ENCODE measurements around the gene TMEM131. TPM values are rescaled to one million over a fixed set of nuclear protein-coding genes. Genes with fewer than 3 reads are reported as not detected.
A peak's percentile ranks its signal among the peaks of the same experiment; 100 is the strongest.

Gene TMEM131
- total and polyA plus RNA-seq, 2 experiments from 2014 or later, result 9.2 to 22.7 TPM

DNA sequence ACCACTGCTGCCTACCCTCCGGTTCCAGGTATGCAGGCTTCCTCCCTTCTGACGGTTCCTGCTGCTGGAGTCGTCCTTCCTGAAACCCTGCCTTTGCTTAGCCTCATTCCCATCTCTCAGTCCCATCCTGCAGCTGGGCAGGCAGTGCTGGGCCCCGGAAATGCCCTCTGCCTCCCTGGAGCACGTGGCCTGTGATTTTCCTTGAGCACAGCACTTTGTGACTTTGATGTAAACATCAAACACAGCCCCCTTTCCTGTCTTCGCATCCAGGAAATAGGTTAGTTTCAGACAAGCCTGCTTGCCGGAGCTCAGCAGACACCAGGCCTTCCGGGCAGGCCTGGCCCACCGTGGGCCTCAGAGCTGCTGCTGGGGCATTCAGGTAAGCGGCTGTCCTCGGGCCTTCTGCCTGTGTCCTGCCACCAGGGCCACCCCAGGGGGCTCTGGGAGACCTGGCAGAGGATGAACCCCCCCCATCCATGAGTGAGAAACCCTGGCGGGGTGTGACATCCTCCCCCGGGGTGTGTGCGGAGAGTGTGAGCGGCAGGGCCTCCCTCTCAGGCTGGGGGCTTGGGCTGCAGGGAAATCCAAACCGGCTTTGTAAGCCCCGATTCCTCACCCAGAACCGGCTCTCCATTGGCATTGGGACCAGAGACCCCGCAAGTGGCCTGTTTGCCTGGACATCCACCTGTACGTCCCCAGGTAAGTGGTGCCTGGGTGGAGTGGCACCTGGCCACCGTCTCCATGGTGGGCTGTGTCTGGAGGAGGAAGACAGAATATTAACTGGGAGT, 282.3 kb downstream of the TMEM131 start, which contains the start of gene ZAP70:
Gene ZAP70 (plus strand): TSS at position 281 of the 788 bp plus-strand sequence. CDS start 10,461 bp downstream, outside the sequence.
- no peak within 1 kb of the TSS for H3K27ac ChIP-seq (ENCODE audit: low read depth)
- Mint-ChIP-seq H3K36me3 (ENCODE audit: low read depth) (peaks cover 2% of the 10 kb centered on the region; the same call in 2 of the 3 replicates), H3K9me3 (no peaks in the 10 kb centered on the region; the same call in 2 of the 3 replicates), H3K4me3 (no peak within 1 kb of the TSS), H3K27ac (no peak within 1 kb of the TSS), H3K4me1 (peaks cover 6% of the 10 kb centered on the region), H3K27me3 (ENCODE audit: insufficient read depth, low read depth, poor library complexity) (peaks cover 9% of the 10 kb centered on the region)
- no peaks in the 10 kb centered on the region for H3K36me3 ChIP-seq (ENCODE audit: insufficient read depth)
- no peaks in the 10 kb centered on the region for H3K27me3 ChIP-seq (ENCODE audit: insufficient read depth)
- H3K4me3 ChIP-seq, result no peak within 1 kb of the TSS
- H3F3A ChIP-seq (replicated peaks; ENCODE audit: low read depth), result no peaks in the 10 kb centered on the region
- DNase-seq (ENCODE audit: low spot score), result no peak
- peak within 1 kb of the TSS; percentile 47 for H2AFZ ChIP-seq
- H4K20me1 ChIP-seq (replicated peaks; ENCODE audit: insufficient read depth), result no peaks in the 10 kb centered on the region
- no peak for TF ChIP-seq ETS1 (IDR thresholded peaks at IDR 0.05)
- no peak for TF ChIP-seq EZH2 (IDR thresholded peaks at IDR 0.05; ENCODE audit: low read depth, unreplicated experiment)
- no peak for TF ChIP-seq POLR2AphosphoS5 (IDR thresholded peaks at IDR 0.05; ENCODE audit: low read depth)
- TF ChIP-seq CREB1 (CRISPR knock-in tag; IDR thresholded peaks at IDR 0.05; ENCODE audit: low read depth), result no peak
- TF ChIP-seq ZNF462 (CRISPR knock-in tag; IDR thresholded peaks at IDR 0.05), result no peak
- TF ChIP-seq NANOG (IDR thresholded peaks at IDR 0.05; ENCODE audit: borderline replicate concordance), result no peak
- no peak for TF ChIP-seq REST (IDR thresholded peaks at IDR 0.05; ENCODE audit: unreplicated experiment)
- no peak for TF ChIP-seq JUNB (IDR thresholded peaks at IDR 0.05; ENCODE audit: unreplicated experiment)
- no peak for TF ChIP-seq EZH2phosphoT487 (IDR thresholded peaks at IDR 0.05; ENCODE audit: unreplicated experiment)
- TF ChIP-seq CTCF (conservative IDR thresholded peaks at IDR 0.05; ENCODE audit: low read depth in 2 of 2), result no peak
- TF ChIP-seq STAT1 (IDR thresholded peaks at IDR 0.05; ENCODE audit: unreplicated experiment), result no peak
- TF ChIP-seq ZNF331 (CRISPR knock-in tag; IDR thresholded peaks at IDR 0.05; ENCODE audit: low read depth), result no peak
- TF ChIP-seq ZNF114 (CRISPR knock-in tag; IDR thresholded peaks at IDR 0.05), result no peak
- no peaks in the 10 kb centered on the region for H3K4me1 ChIP-seq (ENCODE audit: insufficient read depth)
- ATAC-seq, result no peak
- H3K4me2 ChIP-seq, result no peak within 1 kb of the TSS
- H3K9me2 ChIP-seq (ENCODE audit: insufficient read depth), result no peaks in the 10 kb centered on the region
- no peaks in the 10 kb centered on the region for H3K79me2 ChIP-seq (replicated peaks; ENCODE audit: insufficient read depth)
